Karpas-422 (cell line): Measurements from ENCODE around the gene CEP57. TPM values are rescaled to one million over a fixed set of nuclear protein-coding genes. Genes with fewer than 3 reads are reported as not detected.
A peak's percentile ranks its signal among the peaks of the same experiment; 100 is the strongest.

Source experiments
- DNase-seq: peaks from one replicate; pipeline ENCODE4 v3.0.0-alpha.2; 2015
- H2AFZ ChIP-seq: fragments of 200-600 bp; sonication (generic); 2 replicates; pipeline ENCODE4 v1.6.1; 2014; ENCODE audit warnings: antibody characterized with exemption, low read length, mixed read lengths
- H3K27ac ChIP-seq: fragments of 200-600 bp; sonication (generic); 2 replicates; pipeline ENCODE4 v1.5.1; 2014; ENCODE audit warnings: mild to moderate bottlenecking, low read length, moderate library complexity
- H3K27me3 ChIP-seq: fragments of 200-600 bp; sonication (generic); 2 replicates; pipeline ENCODE4 v1.6.1; 2014; ENCODE audit warnings: low read length, mixed read lengths
- H3K36me3 ChIP-seq: fragments of 200-600 bp; sonication (generic); 2 replicates; pipeline ENCODE4 v1.6.1; 2014; ENCODE audit warnings: low read length, mixed read lengths; ENCODE audit not compliant: insufficient read depth
- H3K4me1 ChIP-seq: fragments of 200-600 bp; sonication (generic); 2 replicates; pipeline ENCODE4 v1.6.1; 2014; ENCODE audit warnings: mild to moderate bottlenecking, low read length, mixed read lengths
- H3K4me2 ChIP-seq: fragments of 200-600 bp; sonication (generic); 2 replicates; pipeline ENCODE4 v1.6.1; 2014; ENCODE audit warnings: low read length, low read depth, mild to moderate bottlenecking; ENCODE audit not compliant: poor library complexity, severe bottlenecking
- H3K4me3 ChIP-seq: fragments of 200-600 bp; sonication (generic); 2 replicates; pipeline ENCODE4 v1.5.1; 2014; ENCODE audit warnings: mild to moderate bottlenecking, antibody characterized with exemption, low read length, mixed read lengths
- H3K79me2 ChIP-seq: fragments of 200-600 bp; sonication (generic); 2 replicates; pipeline ENCODE4 v1.6.1; 2014; ENCODE audit warnings: mild to moderate bottlenecking, low read length, mixed read lengths
- H3K9ac ChIP-seq: fragments of 200-600 bp; sonication (generic); 2 replicates; pipeline ENCODE4 v1.6.0; 2014; ENCODE audit warnings: low read length
- H3K9me2 ChIP-seq: fragments of 200-600 bp; sonication (generic), shearing (Covaris generic); replicated peaks from 2 replicates; pipeline ENCODE4 v1.6.0; 2014; ENCODE audit warnings: mild to moderate bottlenecking, low read length, moderate library complexity; ENCODE audit not compliant: insufficient read depth
- H3K9me3 ChIP-seq: fragments of 300-700, 200-600 bp; sonication (generic); 2 replicates; pipeline ENCODE4 v1.6.1; 2014; ENCODE audit warnings: low read length, mixed read lengths
- H4K20me1 ChIP-seq: fragments of 200-600 bp; sonication (generic); 2 replicates; pipeline ENCODE4 v1.6.1; 2014; ENCODE audit warnings: mild to moderate bottlenecking, antibody characterized with exemption, low read length, low read depth; ENCODE audit not compliant: insufficient read depth
- total RNA-seq: library from RNA; depleted of rRNA; stranded (reverse); fragments of >200 nt; shearing (Covaris generic); gene quantifications from 2 replicates; pipeline ENCODE4 v1.2.3, GENCODE V29; 2014; ENCODE audit warnings: low replicate concordance; rRNA removed

Gene CEP57
- total RNA-seq = 140 and 190 TPM in 2 replicates

DNA sequence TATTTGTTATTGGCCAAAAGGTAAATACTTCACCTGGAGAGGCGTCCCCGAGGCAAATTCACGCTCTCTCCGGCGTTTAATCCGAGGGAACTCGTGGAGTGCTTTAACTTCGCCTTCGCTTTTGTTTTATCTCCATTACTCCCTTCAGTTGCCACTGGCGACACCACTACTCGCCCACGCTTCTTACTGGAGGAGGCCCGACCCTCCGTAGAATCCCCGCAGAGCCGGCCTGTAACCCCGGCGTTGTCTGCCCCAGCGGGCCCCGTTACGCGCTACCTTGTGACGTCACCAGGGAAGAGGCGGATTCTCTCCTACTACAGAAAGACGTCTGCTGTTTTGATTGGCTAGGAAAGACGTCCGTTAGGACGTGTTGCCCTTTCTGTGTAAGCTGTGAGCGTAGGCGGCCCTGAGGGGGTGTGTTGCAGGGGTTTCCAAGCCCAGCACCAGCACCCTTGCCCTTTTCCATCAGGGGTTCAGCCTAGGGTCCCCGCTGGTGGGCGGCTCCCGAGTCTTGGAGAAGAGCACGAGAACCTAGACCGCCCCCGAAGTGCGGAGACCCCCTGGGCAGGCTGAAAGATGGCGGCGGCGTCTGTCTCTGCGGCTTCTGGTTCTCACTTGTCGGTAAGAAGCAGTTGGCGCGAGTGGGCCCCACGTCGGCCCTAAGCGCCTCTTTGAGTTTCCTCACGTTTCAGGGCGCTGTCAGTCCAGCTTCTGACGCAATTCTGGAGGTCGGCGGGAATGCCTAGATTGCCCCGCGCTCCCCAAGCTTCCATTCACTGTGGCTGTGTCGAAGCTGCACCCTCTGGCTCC is at the start of gene CEP57:
TSS of gene CEP57 (plus strand) at position 376 of the 810 bp plus-strand sequence. CDS start at position 577, 201 bp downstream.
- H4K20me1 ChIP-seq = peaks cover 20% of the 10 kb centered on the region
- H3K79me2 ChIP-seq = peaks cover 89% of the 10 kb centered on the region
- no peaks in the 10 kb centered on the region for H3K9me2 ChIP-seq
- peak within 1 kb of the TSS; percentile 77 for H3K4me2 ChIP-seq
- H3K27me3 ChIP-seq = no peaks in the 10 kb centered on the region
- DNase-seq = peak; percentile 100
- peak within 1 kb of the TSS; percentile 88 for H2AFZ ChIP-seq
- peak within 1 kb of the TSS; percentile 91 for H3K27ac ChIP-seq
- H3K9me3 ChIP-seq = no peaks in the 10 kb centered on the region
- peaks cover 37% of the 10 kb centered on the region for H3K36me3 ChIP-seq
- peaks cover 44% of the 10 kb centered on the region for H3K4me1 ChIP-seq
- H3K4me3 ChIP-seq = peak within 1 kb of the TSS; percentile 73
- H3K9ac ChIP-seq = peak within 1 kb of the TSS; percentile 90

DNA sequence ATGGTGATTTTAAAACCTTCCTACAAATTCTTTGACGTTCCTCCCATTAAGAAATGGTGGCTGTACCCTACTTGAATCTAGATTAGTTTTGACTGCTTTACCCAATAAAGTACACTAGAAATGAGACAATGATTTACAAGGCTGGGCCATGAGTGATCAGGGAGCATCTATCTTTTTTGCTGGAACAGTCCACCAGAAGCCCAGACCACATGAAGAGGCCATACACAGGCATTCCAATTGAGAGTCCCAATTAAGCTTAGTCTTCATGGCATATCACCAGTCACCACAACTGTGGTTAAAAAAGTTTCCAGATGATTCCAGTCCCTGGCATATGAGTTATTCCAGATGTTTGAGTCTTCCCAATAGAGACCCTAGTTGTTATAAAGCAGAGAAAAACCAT is 40.2 kb upstream of the CEP57 start:
- Histone ChIP-seq H3K36me3 (no peaks in the 10 kb centered on the region), H3K27ac (no peak overlapping the region), H3K4me2 (no peak overlapping the region), H3K4me3 (no peak overlapping the region), H3K9me3 (no peaks in the 10 kb centered on the region), H3K27me3 (no peaks in the 10 kb centered on the region), H3K4me1 (no peaks in the 10 kb centered on the region), H2AFZ (no peak overlapping the region), H3K9ac (no peak overlapping the region), H3K79me2 (no peaks in the 10 kb centered on the region), H3K9me2 (no peaks in the 10 kb centered on the region), H4K20me1 (no peaks in the 10 kb centered on the region)
- no peak for DNase-seq

DNA sequence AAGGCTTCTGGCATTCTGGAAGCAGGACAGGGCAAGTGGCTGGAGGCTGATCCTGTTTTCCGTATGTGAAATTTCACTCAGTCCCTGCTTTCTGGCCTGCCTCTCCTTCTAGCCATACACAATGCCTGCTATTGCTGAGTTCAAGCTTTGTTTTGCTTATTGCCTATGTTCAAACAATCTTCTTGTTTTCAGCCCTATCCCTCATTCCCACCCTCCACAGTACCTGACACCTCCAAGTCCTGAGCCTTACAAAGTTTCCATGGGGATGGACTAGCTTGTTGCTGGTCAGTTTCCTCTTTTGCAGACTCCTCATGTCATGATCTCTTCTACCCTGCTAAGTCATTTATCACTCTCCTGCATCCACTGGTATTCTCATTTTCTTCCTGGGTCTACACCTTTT is 38.8 kb upstream of the CEP57 start:
- Histone ChIP-seq H2AFZ (no peak overlapping the region), H3K9me2 (no peaks in the 10 kb centered on the region), H4K20me1 (no peaks in the 10 kb centered on the region), H3K4me1 (no peaks in the 10 kb centered on the region), H3K27me3 (no peaks in the 10 kb centered on the region), H3K4me2 (no peak overlapping the region), H3K4me3 (no peak overlapping the region), H3K9me3 (no peaks in the 10 kb centered on the region), H3K9ac (no peak overlapping the region), H3K27ac (no peak overlapping the region), H3K79me2 (no peaks in the 10 kb centered on the region), H3K36me3 (no peaks in the 10 kb centered on the region)
- DNase-seq = no peak

DNA sequence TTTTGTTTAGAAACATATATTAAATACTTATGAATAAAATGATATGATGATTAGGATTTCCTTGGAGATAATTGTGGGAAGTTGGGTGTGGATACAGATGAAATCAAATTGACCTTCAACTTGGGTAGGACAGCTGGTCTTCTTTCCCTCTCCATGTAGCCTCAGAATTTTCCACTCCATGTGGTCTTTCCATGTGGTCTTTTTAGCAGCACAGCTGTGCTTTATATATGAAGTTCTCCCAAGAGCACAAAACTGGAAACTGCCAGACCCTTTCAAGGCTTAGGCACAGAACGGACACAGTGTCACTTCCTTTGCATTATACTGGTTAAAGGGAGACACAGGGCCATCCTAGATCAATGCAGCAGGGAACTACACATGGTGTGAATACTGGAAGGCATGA is 29.4 kb upstream of the CEP57 start:
- no peak for DNase-seq
- Histone ChIP-seq H3K4me3 (no peak overlapping the region), H3K36me3 (no peaks in the 10 kb centered on the region), H3K4me1 (peaks cover 15% of the 10 kb centered on the region), H3K27me3 (no peaks in the 10 kb centered on the region), H3K4me2 (no peak overlapping the region), H3K27ac (no peak overlapping the region), H2AFZ (no peak overlapping the region), H3K9me3 (no peaks in the 10 kb centered on the region), H4K20me1 (no peaks in the 10 kb centered on the region), H3K9me2 (no peaks in the 10 kb centered on the region), H3K9ac (no peak overlapping the region), H3K79me2 (no peaks in the 10 kb centered on the region)

DNA sequence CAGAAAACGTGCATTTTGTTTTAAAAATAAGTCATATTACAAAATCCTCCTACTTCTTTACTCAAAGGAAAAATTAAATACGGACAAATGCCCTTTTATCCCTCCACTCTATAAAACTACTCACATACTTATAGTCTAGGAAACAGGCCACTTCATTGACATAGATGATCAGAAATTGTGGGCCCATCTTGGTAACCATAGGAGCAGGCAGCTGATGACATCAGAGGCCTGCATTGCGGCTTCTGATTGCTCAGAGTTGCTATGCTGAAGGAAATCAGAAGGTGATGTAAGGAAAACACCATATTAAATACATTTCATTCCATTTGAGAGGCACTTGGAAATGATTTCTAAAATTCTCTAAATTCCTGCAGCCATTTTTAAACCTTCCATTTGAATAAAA is 27.8 kb upstream of the CEP57 start:
- Histone ChIP-seq H2AFZ (no peak overlapping the region), H3K27me3 (no peaks in the 10 kb centered on the region), H3K4me1 (peaks cover 10% of the 10 kb centered on the region), H3K9me3 (no peaks in the 10 kb centered on the region), H3K9me2 (no peaks in the 10 kb centered on the region), H3K27ac (no peak overlapping the region), H3K9ac (no peak overlapping the region), H4K20me1 (no peaks in the 10 kb centered on the region), H3K79me2 (no peaks in the 10 kb centered on the region), H3K4me2 (no peak overlapping the region), H3K36me3 (no peaks in the 10 kb centered on the region), H3K4me3 (no peak overlapping the region)
- DNase-seq = no peak

DNA sequence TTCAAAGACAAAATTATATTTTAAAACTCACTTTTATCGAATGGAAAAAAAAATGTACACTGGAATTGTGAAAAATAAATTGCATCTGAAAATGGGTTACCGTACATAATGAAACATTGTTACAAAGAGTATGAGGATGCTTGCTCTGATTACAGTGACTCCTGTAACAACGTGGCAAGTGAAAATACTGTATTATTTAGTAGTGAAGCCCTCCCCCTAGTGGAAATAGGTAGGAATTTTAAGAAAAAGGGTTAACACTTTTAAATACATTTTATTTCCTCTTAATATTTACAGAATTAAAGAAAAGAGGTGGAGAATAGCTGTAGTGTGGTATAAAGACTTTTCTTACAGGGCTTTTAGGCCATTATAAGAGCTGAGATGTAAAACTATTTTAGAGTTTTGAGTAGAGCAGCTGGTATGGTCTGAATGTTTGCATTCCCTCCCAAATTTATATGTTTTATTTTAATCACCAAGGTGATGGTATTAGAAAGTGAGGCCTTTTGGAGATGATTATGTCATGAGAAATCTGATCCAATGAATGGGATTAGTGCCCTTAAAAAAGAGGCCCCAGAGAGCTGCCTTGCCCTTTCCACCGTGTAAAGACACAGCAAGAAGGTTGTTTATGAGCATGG is 25.9 kb upstream of the CEP57 start:
- H3K9ac ChIP-seq = no peak overlapping the region
- no peaks in the 10 kb centered on the region for H3K9me3 ChIP-seq
- no peak overlapping the region for H3K4me3 ChIP-seq
- H3K27ac ChIP-seq = no peak overlapping the region
- H2AFZ ChIP-seq = no peak overlapping the region
- H4K20me1 ChIP-seq = no peaks in the 10 kb centered on the region
- H3K79me2 ChIP-seq = no peaks in the 10 kb centered on the region
- H3K36me3 ChIP-seq = peaks cover 17% of the 10 kb centered on the region; the same call in 1 of the 2 replicates
- H3K27me3 ChIP-seq = no peaks in the 10 kb centered on the region
- H3K9me2 ChIP-seq = no peaks in the 10 kb centered on the region
- H3K4me1 ChIP-seq = peaks cover 6% of the 10 kb centered on the region; the same call in 1 of the 2 replicates
- H3K4me2 ChIP-seq = no peak overlapping the region
- peak; percentile 92 for DNase-seq

DNA sequence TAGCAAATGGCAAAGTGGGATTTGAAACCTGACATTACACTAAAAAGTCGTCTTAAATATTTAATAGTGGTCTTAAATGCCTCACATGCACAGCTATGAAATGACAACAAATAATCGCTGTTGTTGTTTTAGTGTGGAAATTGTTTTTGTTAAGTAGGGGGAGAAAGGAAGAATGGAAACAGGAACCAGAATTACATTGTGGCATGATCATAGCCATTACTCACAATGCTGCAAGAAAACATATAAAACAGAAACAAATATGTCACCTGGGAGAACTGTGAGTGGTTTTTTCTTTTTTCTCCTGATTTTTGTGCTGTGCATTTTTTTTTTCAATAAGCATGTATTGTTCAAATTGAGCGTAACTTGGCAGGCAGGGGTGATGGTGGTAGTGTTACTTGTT is 23.6 kb upstream of the CEP57 start:
- no peak overlapping the region for H3K9ac ChIP-seq
- no peak overlapping the region for H3K4me3 ChIP-seq
- no peaks in the 10 kb centered on the region for H3K9me3 ChIP-seq
- no peak for DNase-seq
- no peaks in the 10 kb centered on the region for H3K9me2 ChIP-seq
- H3K79me2 ChIP-seq = no peaks in the 10 kb centered on the region
- H3K27ac ChIP-seq = no peak overlapping the region
- H3K27me3 ChIP-seq = no peaks in the 10 kb centered on the region
- H3K4me1 ChIP-seq = peaks cover 6% of the 10 kb centered on the region; the same call in 1 of the 2 replicates
- H4K20me1 ChIP-seq = no peaks in the 10 kb centered on the region
- H3K4me2 ChIP-seq = no peak overlapping the region
- peaks cover 38% of the 10 kb centered on the region for H3K36me3 ChIP-seq
- no peak overlapping the region for H2AFZ ChIP-seq

DNA sequence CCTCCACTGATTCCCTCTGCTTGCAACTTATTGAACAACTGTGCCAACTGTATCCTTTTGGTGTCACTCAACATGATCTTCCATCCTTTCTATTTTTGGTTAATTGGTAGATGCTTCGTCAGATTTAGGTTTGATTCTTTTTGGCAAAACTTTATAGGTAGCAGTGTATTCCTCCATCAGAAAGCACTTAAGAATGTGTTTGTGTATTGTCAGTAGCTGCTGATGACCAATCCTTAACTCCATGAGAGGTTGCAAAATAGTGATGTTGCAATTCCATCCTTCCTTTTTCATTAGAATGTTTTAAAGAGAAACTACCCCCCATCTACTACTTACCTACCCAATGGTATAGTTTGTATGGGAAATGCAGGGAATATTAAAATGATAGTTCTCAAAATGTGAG is 22.8 kb upstream of the CEP57 start:
- Histone ChIP-seq H3K4me1 (peaks cover 6% of the 10 kb centered on the region; the same call in 1 of the 2 replicates), H3K9me3 (no peaks in the 10 kb centered on the region), H2AFZ (no peak overlapping the region), H3K9me2 (no peaks in the 10 kb centered on the region), H3K4me3 (no peak overlapping the region), H4K20me1 (no peaks in the 10 kb centered on the region), H3K36me3 (peaks cover 46% of the 10 kb centered on the region), H3K9ac (no peak overlapping the region), H3K27ac (no peak overlapping the region), H3K79me2 (no peaks in the 10 kb centered on the region), H3K27me3 (no peaks in the 10 kb centered on the region), H3K4me2 (no peak overlapping the region)
- no peak for DNase-seq
